ENCODE data around the gene MIGA2.
A peak's percentile ranks its signal among the peaks of the same experiment; 100 is the strongest.
"Not testable (repeated sequence)": the region's sequence is repeated elsewhere in the genome, so short reads cannot be mapped to it uniquely, and the experiment has no call there.

MIGA2 gene, protein sequence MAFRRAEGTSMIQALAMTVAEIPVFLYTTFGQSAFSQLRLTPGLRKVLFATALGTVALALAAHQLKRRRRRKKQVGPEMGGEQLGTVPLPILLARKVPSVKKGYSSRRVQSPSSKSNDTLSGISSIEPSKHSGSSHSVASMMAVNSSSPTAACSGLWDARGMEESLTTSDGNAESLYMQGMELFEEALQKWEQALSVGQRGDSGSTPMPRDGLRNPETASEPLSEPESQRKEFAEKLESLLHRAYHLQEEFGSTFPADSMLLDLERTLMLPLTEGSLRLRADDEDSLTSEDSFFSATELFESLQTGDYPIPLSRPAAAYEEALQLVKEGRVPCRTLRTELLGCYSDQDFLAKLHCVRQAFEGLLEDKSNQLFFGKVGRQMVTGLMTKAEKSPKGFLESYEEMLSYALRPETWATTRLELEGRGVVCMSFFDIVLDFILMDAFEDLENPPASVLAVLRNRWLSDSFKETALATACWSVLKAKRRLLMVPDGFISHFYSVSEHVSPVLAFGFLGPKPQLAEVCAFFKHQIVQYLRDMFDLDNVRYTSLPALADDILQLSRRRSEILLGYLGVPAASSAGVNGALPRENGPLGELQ

DNA sequence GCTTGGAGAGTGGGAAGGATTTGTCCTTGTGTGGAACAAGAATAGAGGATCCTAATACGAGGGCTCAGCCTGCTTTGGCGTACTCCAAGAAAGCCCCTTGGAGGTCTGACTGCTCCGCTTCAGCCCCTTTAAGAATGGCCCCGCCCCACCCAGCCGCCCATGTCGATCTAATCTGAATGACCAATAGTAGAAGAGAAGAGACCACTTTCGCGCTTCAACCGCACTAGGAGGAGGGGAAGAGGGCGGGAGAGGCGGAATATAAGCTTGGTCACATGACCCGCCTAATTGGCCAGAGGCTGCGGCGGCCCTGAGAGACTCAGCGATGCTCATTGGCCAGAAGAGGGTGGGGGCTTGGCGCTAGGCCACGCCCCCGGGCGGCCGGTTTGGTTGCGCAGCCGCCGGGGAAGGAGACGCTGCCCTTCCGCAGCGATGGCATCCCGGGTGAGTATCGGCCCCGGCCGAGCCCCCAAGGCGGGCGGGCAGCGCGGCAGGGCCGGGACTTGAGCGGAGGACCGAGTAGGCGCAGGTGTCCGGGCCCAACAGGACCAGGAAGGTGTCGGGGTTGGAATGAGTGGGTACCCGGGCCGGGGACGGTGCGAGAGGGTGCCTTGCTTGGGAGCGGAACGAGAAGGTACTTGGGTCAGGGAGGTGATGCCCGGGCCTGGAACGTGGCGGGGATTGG, at the start of gene MIGA2:
TSS of gene MIGA2 (plus strand) at position 386 of the 682 bp plus-strand sequence. CDS start 3,969 bp downstream, outside the sequence.
- peak; percentile 92 for DNase-seq (ENCODE audit: low read depth)

DNA sequence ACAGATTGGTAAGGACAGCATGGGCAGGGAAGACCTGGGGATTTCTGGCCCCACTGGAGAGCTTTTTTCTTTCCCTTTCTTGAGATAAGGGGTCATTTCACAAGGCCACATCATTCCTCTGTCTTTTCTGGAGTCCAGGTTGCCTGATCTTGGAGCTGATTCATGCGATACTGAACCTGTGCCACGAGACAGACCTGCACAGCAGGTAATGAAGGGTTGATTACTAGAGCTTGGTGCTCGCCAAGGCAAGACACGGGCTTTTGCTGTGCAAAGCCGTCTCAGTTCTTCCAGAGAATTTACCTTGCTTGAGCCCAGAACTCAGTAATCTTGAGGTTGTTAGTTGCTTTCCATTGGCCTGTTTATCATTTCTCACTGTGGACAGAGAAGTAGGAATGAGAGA, 49.8 kb upstream of the MIGA2 start:
- no peak for DNase-seq (ENCODE audit: low read depth)

DNA sequence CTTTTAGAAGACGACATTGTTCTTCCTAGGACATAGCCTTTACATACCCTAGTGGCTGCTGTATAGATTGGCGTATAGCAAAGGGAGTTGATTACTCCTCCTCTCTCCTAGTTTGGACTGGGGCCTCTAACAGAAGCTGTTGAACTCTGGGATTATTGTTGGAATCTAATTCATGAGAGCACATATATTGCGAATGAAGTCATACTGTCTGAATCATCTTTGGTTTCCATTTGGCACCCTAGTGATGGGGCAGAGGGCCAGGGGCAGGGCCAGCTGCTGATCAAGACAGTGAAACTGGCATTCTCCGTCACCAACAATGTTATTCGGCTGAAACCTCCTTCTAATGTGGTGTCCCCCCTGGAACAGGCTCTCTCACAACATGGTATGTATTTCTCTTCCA, 48.6 kb upstream of the MIGA2 start:
- peak; percentile 74 for DNase-seq (ENCODE audit: low read depth)

DNA sequence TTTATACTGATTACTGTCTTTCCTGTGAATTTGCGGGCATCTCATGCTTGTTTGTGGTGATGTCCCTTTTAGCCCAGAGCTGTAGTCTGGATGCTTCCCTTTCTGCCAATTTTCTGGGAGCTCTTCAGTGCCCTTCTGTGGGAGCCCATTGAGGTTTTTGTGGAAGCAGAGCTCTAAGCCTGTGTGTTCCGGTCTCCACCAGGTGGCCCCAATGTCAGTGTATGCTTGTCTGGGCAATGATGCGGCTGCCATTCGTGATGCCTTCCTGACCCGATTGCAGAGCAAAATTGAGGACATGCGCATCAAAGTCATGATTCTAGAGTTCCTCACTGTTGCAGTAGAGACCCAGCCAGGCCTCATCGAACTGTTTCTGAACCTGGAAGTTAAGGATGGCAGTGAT, 43.4 kb upstream of the MIGA2 start:
- DNase-seq (ENCODE audit: low read depth), result no peak

DNA sequence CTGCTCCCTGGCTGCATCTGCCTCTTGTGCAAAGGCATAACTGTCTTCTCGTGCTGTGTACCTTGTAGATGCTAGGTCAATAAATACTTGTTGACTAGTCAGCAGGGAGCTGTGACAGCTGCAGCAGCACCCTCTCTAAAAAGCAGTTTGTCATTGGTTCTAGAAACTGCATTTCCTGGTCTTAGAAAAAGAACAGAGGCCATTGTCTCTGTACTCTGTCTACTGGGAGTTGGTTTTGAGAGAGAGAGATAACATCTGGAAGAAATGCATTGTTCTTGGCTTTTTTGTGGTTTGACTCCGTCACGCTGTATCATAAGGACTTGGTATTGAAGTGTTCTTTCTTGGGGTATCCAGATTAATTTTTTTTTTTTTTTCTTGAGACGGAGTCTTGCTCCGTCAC, 40.6 kb upstream of the MIGA2 start:
- DNase-seq (ENCODE audit: low read depth), result no peak

DNA sequence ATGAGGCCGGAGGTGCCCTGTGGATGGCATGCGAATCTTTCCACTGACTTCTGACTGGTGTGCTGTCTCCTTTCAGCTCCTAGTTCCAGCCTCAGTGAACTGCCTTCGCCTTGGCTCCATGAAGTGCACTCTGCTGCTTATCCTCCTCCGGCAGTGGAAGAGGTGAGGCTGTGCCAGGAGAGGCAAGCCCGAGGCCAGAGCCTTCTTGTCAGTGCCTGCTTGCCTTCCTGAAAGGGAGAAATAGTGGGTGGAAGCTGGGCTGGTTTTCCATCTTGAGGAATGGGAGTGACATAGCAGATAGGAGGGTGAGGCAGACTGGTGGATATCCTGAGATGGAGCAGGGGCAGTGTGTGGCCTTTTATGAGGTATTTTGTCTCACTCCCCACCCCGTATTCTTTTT, 38.0 kb upstream of the MIGA2 start:
- DNase-seq (ENCODE audit: low read depth), result no peak

DNA sequence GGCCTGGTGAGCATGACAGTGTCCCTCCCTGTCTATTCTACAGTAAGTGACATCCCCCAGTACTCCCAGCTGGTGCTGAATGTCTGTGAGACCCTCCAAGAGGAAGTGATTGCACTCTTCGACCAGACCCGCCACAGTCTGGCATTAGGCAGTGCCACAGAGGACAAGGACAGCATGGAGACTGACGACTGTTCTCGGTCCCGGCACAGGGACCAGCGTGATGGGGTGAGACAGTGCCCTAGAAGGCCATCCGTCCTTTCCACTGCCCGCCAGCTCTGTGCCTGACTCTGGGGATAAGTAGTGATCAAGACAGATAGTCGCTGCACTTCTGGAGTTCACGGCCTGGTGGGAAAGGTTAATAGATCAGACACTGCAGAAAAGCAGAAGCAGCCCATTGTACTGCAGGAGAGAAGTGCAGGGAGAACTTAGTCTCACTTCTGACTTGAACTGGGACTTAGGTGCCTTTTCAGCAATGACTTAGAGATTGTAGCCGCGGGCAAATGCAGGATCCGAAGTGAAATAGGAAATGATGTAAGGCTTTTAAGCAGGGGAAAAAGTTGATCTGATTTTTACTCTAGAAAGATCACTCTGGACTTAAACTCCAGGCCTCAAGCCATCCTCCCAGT, 36.7 kb upstream of the MIGA2 start:
- DNase-seq (ENCODE audit: low read depth), result no peak

DNA sequence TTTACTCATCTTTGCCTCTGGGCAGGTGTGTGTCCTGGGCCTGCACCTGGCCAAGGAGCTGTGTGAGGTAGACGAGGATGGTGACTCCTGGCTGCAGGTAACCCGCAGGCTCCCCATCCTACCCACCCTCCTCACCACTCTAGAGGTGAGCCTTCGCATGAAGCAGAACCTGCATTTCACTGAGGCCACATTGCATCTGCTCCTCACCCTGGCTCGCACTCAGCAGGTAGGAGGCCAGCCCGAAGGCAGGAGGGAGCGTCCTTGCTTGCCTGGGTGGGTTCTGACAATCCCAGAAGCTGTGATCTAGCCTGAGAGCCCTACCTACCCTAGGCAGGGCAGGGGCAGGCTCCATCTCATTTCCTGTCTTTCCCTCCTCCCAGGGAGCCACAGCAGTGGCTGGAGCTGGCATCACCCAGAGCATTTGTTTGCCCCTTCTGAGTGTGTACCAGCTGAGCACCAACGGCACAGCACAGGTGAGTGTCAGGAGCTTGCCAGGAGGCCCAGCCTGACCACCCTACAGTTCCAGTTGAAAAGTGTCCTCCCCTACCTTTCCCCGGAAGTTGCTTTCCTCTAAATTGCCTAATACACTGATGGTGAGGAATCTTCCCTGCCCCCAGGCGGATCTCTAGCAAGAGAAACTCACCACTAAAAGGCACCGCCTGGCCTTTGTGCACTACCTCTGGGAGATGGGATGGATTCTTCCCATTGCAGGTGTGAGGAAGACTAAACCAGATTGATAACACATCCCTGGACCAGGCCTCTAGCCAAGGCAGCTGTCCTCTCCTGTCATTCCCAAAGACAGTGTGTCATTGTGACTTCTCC, 34.7 kb upstream of the MIGA2 start:
- DNase-seq (ENCODE audit: low read depth), result no peak

DNA sequence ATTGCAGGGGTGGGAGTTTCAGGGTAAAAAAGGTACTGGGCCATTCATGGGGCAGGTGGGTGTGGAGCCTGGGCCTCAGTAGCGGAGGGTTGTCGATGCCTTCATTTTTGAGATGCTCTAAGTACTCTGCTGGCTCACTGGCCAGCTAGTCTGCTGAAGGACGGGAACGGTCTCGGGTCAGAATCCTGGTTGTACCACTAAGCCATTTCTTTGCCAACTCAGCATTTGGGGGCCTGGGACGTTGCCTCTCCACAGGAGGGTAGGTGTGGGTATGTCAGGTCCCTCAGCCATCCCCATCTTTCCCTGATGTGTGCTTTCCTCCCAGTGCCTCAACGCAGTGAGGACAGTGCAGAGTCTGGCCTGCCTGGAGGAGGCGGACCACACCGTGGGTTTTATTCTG, 33.4 kb upstream of the MIGA2 start:
- DNase-seq (ENCODE audit: low read depth), result no peak

DNA sequence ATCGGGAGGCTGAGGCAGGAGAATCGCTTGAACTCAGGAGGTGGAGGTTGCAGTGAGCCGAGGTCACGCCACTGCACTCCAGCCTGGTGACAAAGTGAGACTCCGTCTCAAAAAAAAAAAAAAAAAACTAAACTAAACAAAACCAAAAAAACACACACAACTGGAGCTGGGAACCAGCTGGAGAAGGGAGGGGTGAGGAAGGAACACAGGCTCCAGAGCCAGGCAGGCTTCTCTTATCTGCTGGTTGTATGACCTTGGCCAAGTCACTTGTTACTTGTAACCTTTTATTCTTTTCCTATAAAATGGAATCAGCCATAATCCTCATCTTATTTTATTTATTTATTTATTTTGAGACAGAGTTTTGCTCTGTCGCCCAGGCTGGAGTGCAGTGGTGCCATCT, 32.3 kb upstream of the MIGA2 start:
- DNase-seq (ENCODE audit: low read depth), result not testable (repeated sequence)

DNA sequence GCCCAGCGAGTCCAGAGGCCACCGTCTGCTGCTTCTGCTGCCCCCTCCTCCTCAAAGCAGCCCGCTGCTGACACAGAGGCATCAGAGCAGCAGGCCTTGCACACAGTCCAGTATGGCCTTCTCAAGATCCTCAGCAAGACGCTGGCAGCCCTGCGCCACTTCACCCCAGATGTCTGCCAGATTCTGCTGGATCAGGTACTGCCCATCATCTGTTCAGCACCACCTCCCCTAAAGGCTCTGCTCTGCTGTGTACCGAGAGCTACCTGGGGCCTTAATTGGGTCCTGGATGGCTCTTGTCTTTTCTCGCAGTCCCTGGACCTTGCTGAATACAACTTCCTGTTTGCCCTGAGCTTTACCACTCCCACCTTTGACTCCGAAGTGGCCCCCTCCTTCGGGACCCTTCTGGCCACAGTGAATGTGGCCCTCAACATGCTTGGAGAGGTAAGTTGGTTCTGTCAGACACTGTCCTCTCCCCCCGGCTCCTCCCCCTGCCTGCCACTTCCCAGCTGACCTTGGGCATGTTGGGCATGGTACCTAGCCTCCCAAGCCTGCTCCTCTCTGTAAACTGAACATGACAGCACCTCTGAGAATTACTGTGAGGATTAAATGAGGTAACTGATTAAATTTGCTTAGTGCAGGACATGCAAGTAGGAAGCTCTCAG, 31.0 kb upstream of the MIGA2 start:
- DNase-seq (ENCODE audit: low read depth), result no peak

DNA sequence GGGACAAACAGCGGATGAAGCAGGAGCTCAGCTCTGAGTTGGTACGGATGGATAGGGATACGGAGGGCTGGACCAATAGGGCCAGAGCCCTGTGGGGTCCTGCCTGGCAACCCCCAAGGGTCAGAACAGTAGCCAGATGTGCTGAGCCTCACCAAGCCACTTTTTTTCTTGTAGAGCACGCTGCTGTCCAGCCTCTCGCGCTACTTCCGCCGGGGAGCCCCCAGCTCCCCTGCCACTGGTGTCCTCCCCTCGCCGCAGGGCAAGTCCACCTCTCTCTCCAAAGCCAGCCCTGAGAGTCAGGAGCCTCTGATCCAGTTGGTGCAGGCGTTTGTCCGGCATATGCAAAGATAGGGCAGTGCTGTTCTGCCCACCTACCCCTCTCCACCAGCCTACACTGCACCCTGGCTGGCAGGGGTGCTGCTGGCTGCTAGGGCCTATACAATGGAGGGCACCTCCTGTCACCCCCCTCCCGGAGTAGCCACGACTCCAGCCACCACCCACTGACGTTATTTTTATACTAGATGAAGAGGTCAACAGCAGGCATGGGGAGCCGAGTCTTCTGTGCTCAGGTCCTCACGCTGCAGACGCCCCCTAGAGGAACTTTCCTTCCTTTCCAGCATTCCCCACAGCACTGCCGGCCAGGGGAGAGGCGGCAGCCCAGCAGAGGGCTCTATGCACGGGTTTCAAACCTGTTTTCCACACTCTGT, 29.9 kb upstream of the MIGA2 start:
- no peak for DNase-seq (ENCODE audit: low read depth)

DNA sequence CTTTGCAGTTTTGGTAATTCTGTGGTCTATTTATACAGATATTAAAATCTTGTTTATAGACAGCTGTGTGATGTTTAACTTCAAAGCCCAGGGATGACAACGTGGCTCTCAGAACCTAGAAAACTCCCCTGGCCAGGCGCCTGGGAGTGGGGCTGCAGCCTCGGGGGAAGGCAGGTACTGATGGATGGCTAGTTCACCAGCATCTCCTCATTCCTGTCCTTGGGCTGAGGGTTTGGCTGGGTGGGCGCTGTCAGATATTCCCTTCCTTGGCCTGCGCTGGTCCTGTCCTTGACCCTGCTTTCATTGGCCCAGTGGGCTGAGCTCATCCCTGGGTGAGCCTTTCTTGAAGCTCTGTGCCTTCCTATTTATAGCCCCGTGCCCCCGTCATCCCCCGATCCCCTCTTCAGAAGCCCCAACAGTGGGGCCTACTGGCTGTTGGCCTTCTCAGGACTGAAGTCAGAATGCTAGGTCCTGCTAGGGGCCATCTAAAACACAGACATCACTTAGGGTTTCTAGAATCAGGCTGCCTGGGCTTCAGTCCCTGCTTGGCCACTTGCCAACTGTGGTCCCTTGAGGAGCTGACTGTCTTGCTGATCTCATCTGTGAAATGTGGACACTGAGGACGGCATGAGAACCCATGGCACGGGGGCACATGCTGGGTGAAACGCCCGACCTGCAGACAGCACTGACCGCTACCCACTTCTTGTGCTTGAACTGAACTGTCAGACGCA, 29.2 kb upstream of the MIGA2 start:
- no peak for DNase-seq (ENCODE audit: low read depth)

DNA sequence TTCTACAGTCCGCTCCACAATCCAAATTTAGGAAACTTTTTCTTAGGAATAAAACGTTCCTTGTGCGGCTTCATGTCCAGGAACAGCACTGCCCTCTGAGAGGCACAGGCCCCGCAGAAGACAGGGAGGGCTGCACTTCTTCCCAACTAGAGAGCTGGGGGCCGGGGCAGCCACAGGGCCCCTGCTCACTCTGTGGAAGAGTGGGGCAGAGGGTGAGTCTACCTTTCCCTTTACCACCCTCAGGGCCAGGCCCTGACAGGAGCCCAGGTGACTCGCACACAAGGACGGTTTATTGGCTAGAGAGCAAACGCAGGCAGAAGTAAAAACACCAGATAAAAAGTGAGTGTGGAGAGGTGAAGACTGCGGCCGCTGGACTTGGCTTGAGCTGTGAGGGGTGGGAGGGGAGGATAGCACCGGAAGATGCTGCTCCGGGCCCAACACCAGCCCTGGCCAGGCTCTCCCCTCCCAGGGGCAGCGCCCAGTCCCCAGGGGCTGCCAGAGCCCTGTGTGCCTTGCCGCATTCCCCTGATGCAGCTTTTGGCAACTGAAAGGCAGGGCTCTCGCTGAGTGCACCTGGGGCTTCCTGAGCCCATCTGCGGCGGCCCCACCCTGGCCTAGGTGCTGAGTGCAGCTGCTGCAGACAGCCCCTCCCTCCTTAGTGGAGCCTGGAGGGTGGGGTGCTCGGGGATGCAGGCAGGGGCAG, 28.5 kb upstream of the MIGA2 start:
- DNase-seq (ENCODE audit: low read depth), result no peak

DNA sequence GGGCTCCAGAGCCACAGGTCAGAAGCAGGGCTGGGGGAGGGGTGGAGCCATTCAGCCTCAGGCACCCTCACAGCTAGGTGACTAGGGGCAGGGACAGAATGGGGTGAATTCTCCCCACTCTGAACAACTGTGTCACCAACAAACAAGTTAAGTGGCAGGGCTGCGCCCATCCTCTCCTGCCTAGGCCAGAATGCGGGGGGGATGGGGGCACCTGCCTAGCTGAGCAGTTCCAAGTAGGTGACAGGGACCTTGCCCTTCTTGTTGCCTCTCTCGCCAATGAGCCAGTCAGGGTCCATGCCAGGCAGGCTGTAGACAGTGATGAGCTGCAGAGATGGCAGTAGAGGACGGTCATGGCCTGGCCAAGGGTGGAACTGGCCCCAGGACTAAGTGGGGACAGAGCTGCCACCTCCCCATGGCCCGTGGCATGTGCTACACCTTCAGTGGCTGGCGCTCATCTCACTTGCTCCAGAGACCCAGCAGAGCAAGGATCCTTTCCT, 27.9 kb upstream of the MIGA2 start:
- no peak for DNase-seq (ENCODE audit: low read depth)

DNA sequence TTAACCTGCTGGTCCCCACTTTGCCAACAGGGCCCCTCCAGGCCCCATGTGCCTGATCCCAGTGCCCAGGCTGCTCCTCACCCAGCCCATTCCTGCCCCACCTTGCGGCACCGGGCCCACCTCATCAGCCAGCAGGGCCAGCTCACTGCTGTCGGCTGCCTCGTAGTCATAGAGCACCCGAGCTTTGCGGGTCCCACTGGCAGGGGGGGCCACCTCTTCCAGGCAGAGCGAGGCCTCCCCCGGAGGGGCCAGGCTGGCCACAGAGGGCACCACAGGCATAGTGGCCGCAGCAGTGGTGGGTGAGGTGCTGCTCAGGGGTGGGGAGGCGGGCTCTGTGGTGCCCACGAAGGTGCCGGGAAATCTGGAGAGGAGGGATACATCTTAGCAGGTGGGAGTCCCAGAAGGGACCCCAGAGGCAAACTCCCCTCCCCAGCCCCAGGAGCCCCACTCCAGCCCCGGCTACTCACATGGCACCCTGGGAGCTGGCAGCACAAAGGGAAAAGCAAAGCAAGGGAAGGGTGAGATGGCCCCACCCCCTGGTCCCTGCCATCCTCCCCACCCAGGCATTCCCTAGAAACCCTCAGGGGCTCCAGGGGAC, 27.3 kb upstream of the MIGA2 start:
- no peak for DNase-seq (ENCODE audit: low read depth)

DNA sequence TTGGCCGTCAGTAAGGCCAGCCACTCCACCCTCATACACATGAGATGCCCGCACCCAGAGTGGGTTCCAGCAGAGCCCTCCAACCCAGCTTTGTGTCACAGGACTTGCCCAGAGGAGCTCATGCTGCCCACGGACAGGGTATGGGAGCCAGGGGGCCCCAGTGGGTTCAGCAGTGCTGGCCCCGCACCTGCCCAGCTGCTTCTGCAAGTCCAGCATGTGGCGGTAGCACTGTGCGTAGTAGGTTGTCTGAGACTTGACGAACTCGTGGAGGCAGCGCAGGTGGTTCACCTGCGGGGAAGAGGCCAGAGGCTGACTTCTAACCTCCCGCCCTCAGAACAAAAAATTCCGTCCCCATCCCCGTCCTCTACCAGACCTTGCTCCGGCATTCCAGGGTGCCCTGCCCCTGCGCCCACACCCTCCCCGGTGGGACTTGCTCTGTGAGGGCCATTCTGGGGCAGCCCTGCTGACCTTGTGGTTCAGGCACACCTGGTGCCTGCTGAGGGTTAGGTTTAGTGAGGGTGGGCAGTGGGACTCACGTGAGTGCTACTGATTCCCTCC, 26.8 kb upstream of the MIGA2 start:
- no peak for DNase-seq (ENCODE audit: low read depth)

DNA sequence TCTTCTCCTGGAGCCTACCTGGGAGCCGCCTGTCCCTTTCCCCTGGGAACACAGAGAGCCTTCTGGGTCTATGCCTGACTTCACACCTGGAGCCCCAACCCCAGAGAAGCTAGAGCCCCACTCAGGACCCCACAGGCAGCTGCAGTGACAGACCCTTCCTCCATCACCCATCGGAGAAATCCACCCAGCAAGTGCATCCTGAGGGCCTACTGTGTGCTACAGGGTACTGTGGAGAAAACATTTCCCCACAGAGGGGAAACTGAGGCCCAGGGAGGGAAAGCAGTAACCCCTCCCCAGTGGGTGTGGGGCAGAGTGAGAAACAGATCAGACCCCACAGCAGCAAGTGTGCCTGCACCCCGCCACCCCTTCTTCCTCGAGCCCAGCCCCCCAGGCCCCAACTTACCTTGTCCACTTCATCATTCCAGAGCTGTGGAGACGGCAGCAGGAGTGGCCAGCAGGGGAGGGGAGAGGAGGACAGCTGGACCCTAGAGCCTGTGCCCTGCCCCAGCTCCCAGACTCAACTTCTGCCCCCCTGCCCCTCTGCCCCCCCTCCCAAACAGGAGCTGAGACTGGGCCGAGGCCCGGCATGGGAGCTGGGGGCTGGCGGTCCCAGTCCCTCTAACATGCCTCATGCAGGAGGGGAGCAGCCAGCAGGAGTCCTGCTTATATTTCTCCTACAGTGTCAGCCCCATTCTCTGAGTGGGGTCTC, 26.0 kb upstream of the MIGA2 start:
- DNase-seq (ENCODE audit: low read depth), result no peak

Data from GM04503 (cell line).